ENCODE data around the gene ALPP. TPM values are rescaled to one million over a fixed set of nuclear protein-coding genes. Genes with fewer than 3 reads are reported as not detected.
A peak's percentile ranks its signal among the peaks of the same experiment; 100 is the strongest.

ALPP gene
- total and polyA plus RNA-seq, 2 of the 13 experiments (the other 11 are each of a cell fraction or from before 2014, with no cell fraction given), result not detected

GRCh38 chr2:232340171-232340935 is 38.2 kb upstream of the ALPP start:
- in situ Hi-C loops (cut with HindIII; ENCODE audit: extremely low pct_ligation_motif_present, low pct_unique_long_range_greater_than_20kb), result no loop called here
- BruUV-seq (replicated peaks), result no TSS peak

GRCh38 chr2:232341061-232341738 is 37.4 kb upstream of the ALPP start:
- Histone ChIP-seq H3K27me3 (ENCODE audit: control insufficient read depth in 1 of 2, insufficient read depth in 2 of 2, low read length in 2 of 2) (peaks cover 0 to 11% of the 10 kb centered on the region in 2 experiments; a peak in 2 of 5 replicates), H3K4me3 (replicated peaks in 1 of 3; ENCODE audit: insufficient read depth in 1 of 3, low read depth in 2 of 3, low read length in 3 of 3) (no peak overlapping the region), H3K36me3 (replicated peaks in 1 of 2; ENCODE audit: control insufficient read depth in 1 of 2, insufficient read depth in 2 of 2, low read length in 2 of 2) (0 out of 5 replicates have a peak, but pooled peaks cover 0 to 1% of the 10 kb centered on the region in 2 experiments), H3K79me2 (ENCODE audit: insufficient read depth, low read length) (no peaks in the 10 kb centered on the region), H3K9me3 (ENCODE audit: low read length) (no peaks in the 10 kb centered on the region), H3K4me1 (ENCODE audit: insufficient read depth, low read length) (no peaks in the 10 kb centered on the region), H3K4me2 (ENCODE audit: low read depth, low read length) (no peak overlapping the region), H4K20me1 (ENCODE audit: insufficient read depth, low read length) (peaks cover 2% of the 10 kb centered on the region; the same call in 1 of the 2 replicates), H2AFZ (ENCODE audit: low read length) (no peak overlapping the region), H3K9ac (ENCODE audit: insufficient read depth, low read depth, low read length) (no peak overlapping the region), H3K27ac (ENCODE audit: extremely low read length, insufficient read depth, low read length) (no peak overlapping the region)
- no TSS peak for BruUV-seq (replicated peaks)
- WGBS (ENCODE audit: low lambda C conversion rate), result 71% methylated on average over 17 of the region's 17 CpGs
- in situ Hi-C loops (cut with HindIII; ENCODE audit: extremely low pct_ligation_motif_present, low pct_unique_long_range_greater_than_20kb) (no loop called here), intact Hi-C loops (cut with micrococcal nuclease; ENCODE audit: unreplicated experiment) (no loop called here)
- ATAC-seq (no peak), FAIRE-seq (no peak), DNase-seq (ENCODE audit: low spot score) (no peak)
- ChIA-PET POLR2A (no interaction called here), CTCF (ENCODE audit: low intra/inter-chr PET ratio, low total read pairs) (no interaction called here)
- TF ChIP-seq MAFF (IDR thresholded peaks at IDR 0.05; ENCODE audit: low read depth, low read length) (peak; percentile 74), MAFK (conservative IDR thresholded peaks at IDR 0.05 in 1 of 2, IDR thresholded peaks at IDR 0.05 in 1 of 2; ENCODE audit: low read length in 2 of 2) (peak; percentile 70 to 82), ZNF646 (CRISPR knock-in tag; IDR thresholded peaks at IDR 0.05) (no peak)

More at GRCh38 chr2:232340171-232340935, 38.2 kb upstream of the ALPP start:
- DNase-seq (ENCODE audit: low spot score), result no peak
- Histone ChIP-seq H4K20me1 (ENCODE audit: insufficient read depth, low read length) (peaks cover 2% of the 10 kb centered on the region; the same call in 1 of the 2 replicates), H3K9ac (ENCODE audit: insufficient read depth, low read depth, low read length) (no peak overlapping the region), H2AFZ (ENCODE audit: low read length) (no peak overlapping the region), H3K79me2 (ENCODE audit: insufficient read depth, low read length) (no peaks in the 10 kb centered on the region), H3K27me3 (ENCODE audit: control insufficient read depth in 1 of 2, insufficient read depth in 2 of 2, low read length in 2 of 2) (peaks cover 0 to 11% of the 10 kb centered on the region in 2 experiments; a peak in 2 of 5 replicates), H3K4me3 (replicated peaks in 1 of 3; ENCODE audit: insufficient read depth in 1 of 3, low read depth in 2 of 3, low read length in 3 of 3) (no peak overlapping the region), H3K27ac (ENCODE audit: extremely low read length, insufficient read depth, low read length) (no peak overlapping the region), H3K4me1 (ENCODE audit: insufficient read depth, low read length) (no peaks in the 10 kb centered on the region), H3K36me3 (replicated peaks in 1 of 2; ENCODE audit: control insufficient read depth in 1 of 2, insufficient read depth in 2 of 2, low read length in 2 of 2) (0 out of 5 replicates have a peak, but pooled peaks cover 0 to 6% of the 10 kb centered on the region in 2 experiments), H3K9me3 (ENCODE audit: low read length) (no peaks in the 10 kb centered on the region), H3K4me2 (ENCODE audit: low read depth, low read length) (no peak overlapping the region)
- ChIA-PET CTCF (ENCODE audit: low intra/inter-chr PET ratio, low total read pairs) (no interaction called here), POLR2A (no interaction called here)
- intact Hi-C loops (cut with micrococcal nuclease; ENCODE audit: unreplicated experiment), result no loop called here
- TF ChIP-seq ZNF766 (CRISPR knock-in tag; IDR thresholded peaks at IDR 0.05; ENCODE audit: borderline replicate concordance) (no peak), RBM22 (optimal IDR thresholded peaks at IDR 0.05; ENCODE audit: low read length) (peak; percentile 58)
- no peak for ATAC-seq
- WGBS (ENCODE audit: low lambda C conversion rate), result 73% methylated on average over 12 of the region's 14 CpGs
- FAIRE-seq, result no peak
